K562 (cell line): ENCODE results near the gene SFPQ. TPM values are rescaled to one million over a fixed set of nuclear protein-coding genes. Genes with fewer than 3 reads are reported as not detected.

Source experiments
- CEBPB ChIP-seq: fragments of 450-650 bp; IDR thresholded peaks from 2 replicates; pipeline ENCODE4 v1.6.1; 2016; ENCODE audit warnings: missing genetic modification characterization, missing compliant biosample characterization
- CXXC5 ChIP-seq: fragments of 250-450 bp; sonication (Bioruptor Pico); IDR thresholded peaks from 2 replicates; pipeline ENCODE4 v1.8.0; 2022; ENCODE audit warnings: inconsistent platforms, mild to moderate bottlenecking, moderate library complexity
- E2F1 ChIP-seq: sonication (generic); formaldehyde crosslinking; IDR thresholded peaks from 2 replicates; pipeline ENCODE4 v1.8.1; 2023; ENCODE audit warnings: mild to moderate bottlenecking, missing genetic modification reagents, moderate library complexity
- GABPB1 ChIP-seq: sonication (generic); formaldehyde crosslinking; IDR thresholded peaks from 2 replicates; pipeline ENCODE4 v1.8.0; 2022; ENCODE audit warnings: mild to moderate bottlenecking, missing genetic modification reagents
- MAFG ChIP-seq: fragments of 450-650 bp; conservative IDR thresholded peaks from 2 replicates; pipeline ENCODE4 v1.6.1; 2016; ENCODE audit warnings: missing genetic modification characterization, missing compliant biosample characterization
- MCM3 ChIP-seq: fragments of 450-650 bp; IDR thresholded peaks from 2 replicates; pipeline ENCODE4 v1.6.1; 2016
- MITF ChIP-seq: IDR thresholded peaks from 2 replicates; pipeline ENCODE4 v1.6.1; 2014; ENCODE audit warnings: antibody characterized with exemption
- NR2C1 ChIP-seq, 2 experiments: fragments of 450-650 bp; IDR thresholded peaks; 2 replicates each; pipeline ENCODE4 v1.6.1; 2017; ENCODE audit warnings: mild to moderate bottlenecking in 2 of 2, antibody characterized with exemption in 1 of 2, inconsistent platforms in 1 of 2, missing compliant biosample characterization in 1 of 2, missing genetic modification characterization in 1 of 2
- PRPF4 ChIP-seq: fragments of 200-400 bp; formaldehyde crosslinking; IDR thresholded peaks from one replicate; pipeline ENCODE4 v1.6.1; 2017; ENCODE audit warnings: low read length, low read depth, mild to moderate bottlenecking; ENCODE audit not compliant: insufficient read depth, poor library complexity, severe bottlenecking
- SMARCA5 ChIP-seq: fragments of 450-650 bp; IDR thresholded peaks from 2 replicates; pipeline ENCODE4 v1.6.1; 2016
- STAG1 ChIP-seq: sonication (generic); formaldehyde crosslinking; IDR thresholded peaks from 2 replicates; pipeline ENCODE4 v1.5.0; 2020; ENCODE audit warnings: missing genetic modification reagents, borderline replicate concordance
- TEAD2 ChIP-seq: fragments of 450-650 bp; IDR thresholded peaks from 2 replicates; pipeline ENCODE4 v1.6.1; 2016; ENCODE audit warnings: missing genetic modification characterization, control low read depth, missing compliant biosample characterization
- TFAM ChIP-seq: fragments of 250-450 bp; sonication (Bioruptor Pico); conservative IDR thresholded peaks from 2 replicates; pipeline ENCODE4 v1.5.0; 2021; ENCODE audit warnings: mild to moderate bottlenecking, moderate library complexity
- TFE3 ChIP-seq: fragments of 450-650 bp; formaldehyde crosslinking; IDR thresholded peaks from 2 replicates; pipeline ENCODE4 v1.4.0; 2020; ENCODE audit warnings: mild to moderate bottlenecking, mixed read lengths
- ZC3H8 ChIP-seq: fragments of 450-650 bp; IDR thresholded peaks from 2 replicates; pipeline ENCODE4 v1.6.1; 2017
- ZFP91 ChIP-seq: sonication (generic); formaldehyde crosslinking; IDR thresholded peaks from 2 replicates; pipeline ENCODE4 v1.8.0; 2022; ENCODE audit warnings: mild to moderate bottlenecking, missing genetic modification reagents
- ZNF263 ChIP-seq: sonication (generic); formaldehyde crosslinking; IDR thresholded peaks from 2 replicates; pipeline ENCODE4 v1.8.0; 2022; ENCODE audit warnings: mild to moderate bottlenecking, missing genetic modification reagents, borderline replicate concordance
- ZNF280B ChIP-seq: fragments of 250-450 bp; sonication (Bioruptor Pico); IDR thresholded peaks from 2 replicates; pipeline ENCODE4 v1.5.1; 2021; ENCODE audit warnings: mild to moderate bottlenecking
- ZNF586 ChIP-seq: fragments of 450-650 bp; formaldehyde crosslinking; conservative IDR thresholded peaks from 2 replicates; pipeline ENCODE4 v1.4.0; 2020; ENCODE audit warnings: mild to moderate bottlenecking, moderate library complexity
- polyA plus RNA-seq, 8 experiments: library from polyadenylated mRNA; depleted of rRNA in 4 of 8; stranded (reverse) in 5 of 8; unstranded in 3 of 8; fragments of >200 nt; fragmentation: Nextera tagmentation in 2 of 8; fragmentation: Illumina TruSeq in 1 of 8; extraction: Ambion mirVana in 2 of 8; extraction: Trizol in 1 of 8; gene quantifications; 2 replicates each; pipeline versions ENCODE4 v1.2.1 to v1.2.3, GENCODE V29; 2011 to 2014; ENCODE audit warnings: inconsistent platforms in 1 of 8, missing spikeins in 1 of 8
- total RNA-seq, 7 experiments: library from RNA; depleted of rRNA in 6 of 7; stranded (reverse); fragments of >200 nt in 6 of 7; fragmentation: Illumina TruSeq in 2 of 7; extraction: Trizol in 2 of 7; gene quantifications; 2 replicates each; pipeline versions ENCODE4 v1.2.1 to v1.2.3, GENCODE V29; 2011 to 2021; ENCODE audit warnings: low replicate concordance in 1 of 7

The SFPQ gene
- total and polyA plus RNA-seq, 9 of the 15 experiments (the other 6 are each of a cell fraction or from before 2014, with no cell fraction given) = 69.7 to 562 (median 399) TPM

GRCh38 chr1:35202048-35202719 is 9.2 kb upstream of the SFPQ start (continued):
- 0 out of 2 replicates have a peak, but pooled peaks have one; percentile 32 for TF ChIP-seq GABPB1 (CRISPR knock-in tag)
- TF ChIP-seq TFAM (CRISPR knock-in tag) = no peak
- no peak for TF ChIP-seq ZFP91
- peak; percentile 45; the same call in 1 of the 2 replicates for TF ChIP-seq STAG1 (CRISPR knock-in tag)
- no peak for TF ChIP-seq NR2C1 (IDR thresholded peaks at IDR 0.05)
- TF ChIP-seq NR2C1 (tag; IDR thresholded peaks at IDR 0.05) = no peak
- no peak for TF ChIP-seq ZNF280B (CRISPR knock-in tag)
- no peak for TF ChIP-seq TFE3 (CRISPR knock-in tag)
- no peak for TF ChIP-seq MAFG (tag)
- no peak for TF ChIP-seq CEBPB (tag)
- no peak for TF ChIP-seq PRPF4
- TF ChIP-seq ZC3H8 = no peak
- TF ChIP-seq CXXC5 (CRISPR knock-in tag) = peak; percentile 7; the same call in 1 of the 2 replicates
- TF ChIP-seq MCM3 = no peak
- no peak for TF ChIP-seq MITF
- no peak for TF ChIP-seq ZNF586
- no peak for TF ChIP-seq SMARCA5
- TF ChIP-seq TEAD2 = no peak
- TF ChIP-seq E2F1 (CRISPR knock-in tag) = no peak
- TF ChIP-seq ZNF263 (CRISPR knock-in tag) = no peak
